Hepatocyte (in vitro differentiated cells): ENCODE results near the gene THY1.

Experiments
- CTCF ChIP-seq: fragments of 200-600 bp; sonication (generic); IDR thresholded peaks from 2 replicates; pipeline ENCODE4 v1.5.1; 2016; ENCODE audit warnings: antibody characterized with exemption, mild to moderate bottlenecking; ENCODE audit not compliant: poor library complexity
- EZH2 ChIP-seq: fragments of 200-600 bp; sonication (generic); IDR thresholded peaks from 2 replicates; pipeline ENCODE4 v1.6.1; 2016; ENCODE audit warnings: antibody characterized with exemption, mild to moderate bottlenecking, borderline replicate concordance
- EZH2phosphoT487 ChIP-seq: fragments of 200-600 bp; sonication (generic); IDR thresholded peaks from one replicate; pipeline ENCODE4 v1.6.1; 2018; ENCODE audit warnings: antibody characterized with exemption, mild to moderate bottlenecking, low read depth, moderate library complexity; ENCODE audit not compliant: unreplicated experiment, severe bottlenecking

DNA sequence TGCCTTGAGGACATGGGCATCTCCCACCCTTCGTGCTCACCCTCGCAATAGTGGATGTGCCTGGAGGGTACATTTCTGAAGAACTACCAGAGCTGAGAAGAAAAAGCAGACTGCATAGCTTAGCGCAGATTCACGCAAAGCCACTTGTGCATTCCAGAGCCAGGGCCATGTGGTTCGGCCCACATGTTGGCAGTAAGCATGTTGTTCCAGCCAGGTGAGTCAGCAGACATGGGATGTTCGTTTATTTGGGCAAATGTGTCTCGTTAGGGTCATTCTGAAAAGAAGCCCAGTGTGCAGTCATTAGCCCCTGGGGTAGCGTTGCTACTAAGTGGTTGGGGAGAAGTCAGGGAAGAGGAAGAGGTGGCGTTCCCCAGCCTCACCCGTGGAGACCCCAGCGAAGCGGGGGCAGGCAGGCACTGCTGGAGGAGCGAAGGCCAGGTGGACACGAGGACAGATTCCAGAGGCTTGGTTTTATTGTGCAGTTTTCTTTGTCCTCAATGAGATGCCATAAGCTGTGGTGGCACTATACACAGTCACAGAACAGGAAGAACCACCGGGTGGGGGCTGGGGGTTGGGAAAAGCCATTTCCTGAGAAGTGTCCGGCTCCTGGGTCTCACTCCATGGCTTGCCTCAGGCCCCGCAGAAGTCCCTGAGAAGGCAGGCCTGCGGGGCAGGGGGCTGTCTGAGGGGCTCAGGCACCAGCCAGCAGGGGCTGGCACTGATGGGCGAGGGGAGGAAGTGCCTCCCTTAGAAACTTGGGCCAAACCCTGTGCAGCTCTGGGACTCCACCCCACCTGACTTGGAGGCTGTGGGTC, 5.0 kb downstream of the THY1 start:
- TF ChIP-seq CTCF (no peak), EZH2 (no peak), EZH2phosphoT487 (no peak)
